GM21526 (cell line): ENCODE results near the gene C1orf35.

Source experiments
- ATAC-seq: cut with Tn5 transposase; IDR thresholded peaks from one replicate; pipeline ENCODE4 v1.9.1; 2021; ENCODE audit warnings: moderate library complexity; ENCODE audit not compliant: unreplicated experiment, low FRiP score

C1orf35 gene

GRCh38 chr1:228096416-228097332 is 6.5 kb downstream of the C1orf35 start:
- ATAC-seq, result no peak

GRCh38 chr1:228095938-228096337 is 7.2 kb downstream of the C1orf35 start:
- ATAC-seq, result no peak

GRCh38 chr1:228095161-228095560 is 8.0 kb downstream of the C1orf35 start:
- ATAC-seq, result no peak

- ATAC-seq, result no peak
These were observed 8.6 kb downstream of the C1orf35 start for GRCh38 chr1:228094432-228095016.

GRCh38 chr1:228093050-228093906 is 9.8 kb downstream of the C1orf35 start:
- no peak for ATAC-seq

- no peak for ATAC-seq
These were observed 10.6 kb downstream of the C1orf35 start for GRCh38 chr1:228092342-228093049.

GRCh38 chr1:228091084-228091483 is 12.0 kb downstream of the C1orf35 start:
- ATAC-seq, result no peak

- no peak for ATAC-seq
These were observed 12.5 kb downstream of the C1orf35 start for GRCh38 chr1:228090613-228091081.

GRCh38 chr1:228089519-228090380 is 13.4 kb downstream of the C1orf35 start:
- no peak for ATAC-seq

- no peak for ATAC-seq
These were observed 14.3 kb downstream of the C1orf35 start for GRCh38 chr1:228088586-228089498.

GRCh38 chr1:228087771-228088251 is 15.3 kb downstream of the C1orf35 start:
- ATAC-seq, result no peak

- ATAC-seq, result no peak
These were observed 17.7 kb downstream of the C1orf35 start for GRCh38 chr1:228085287-228085951.

- ATAC-seq, result no peak
These were observed 18.3 kb downstream of the C1orf35 start for GRCh38 chr1:228084797-228085196.

- no peak for ATAC-seq
These were observed 18.8 kb downstream of the C1orf35 start for GRCh38 chr1:228084325-228084724.

GRCh38 chr1:228083871-228084278 is 19.2 kb downstream of the C1orf35 start:
- no peak for ATAC-seq

- ATAC-seq, result peak; percentile 22
These were observed 19.9 kb downstream of the C1orf35 start for GRCh38 chr1:228082918-228083870.
